A549 (cell line): ENCODE results near the gene ZNF134. TPM values are rescaled to one million over a fixed set of nuclear protein-coding genes. Genes with fewer than 3 reads are reported as not detected.

Source experiments
- ATAC-seq, 2 experiments: fragments of 200-7000 bp in 1 of 2; fragments of >200 bp in 1 of 2; cut with Nextera tagmentation in 1 of 2; cut with Tn5 transposase in 1 of 2; 3 replicates each; pipeline versions ENCODE4 v1.8.0 to v1.9.1; 2018 to 2020; ENCODE audit warnings: mild to moderate bottlenecking in 1 of 2, moderate library complexity in 1 of 2
- CTCF ChIA-PET: fragments of 300-600 bp; sonication (Branson Sonifier 250); formaldehyde crosslinking; extraction: SDS; loops from one replicate; lab custom pipeline; 2021; ENCODE audit warnings: antibody characterized with exemption, inconsistent platforms; lab: Yijun Ruan, JAX
- POLR2A ChIA-PET: fragments of 350-600 bp; formaldehyde crosslinking; extraction: SDS; loops from one replicate; lab custom pipeline; 2021; ENCODE audit warnings: antibody characterized with exemption, inconsistent platforms; lab: Yijun Ruan, JAX
- DNase-seq, 2 experiments: peaks; one replicate each; pipeline versions ENCODE4 v3.0.0 to v3.0.0-alpha.2; 2011 to 2016; ENCODE audit warnings: low read depth in 1 of 2, low spot score in 1 of 2
- FAIRE-seq: peaks from 2 replicates; lab custom pipeline; 2011; peaks lifted over from hg19 to GRCh38; lab: Jason Lieb, UNC
- H3K27ac ChIP-seq, 2 experiments: fragments of >200 bp; sonication (Bioruptor Twin); formaldehyde crosslinking; 3 replicates each; pipeline ENCODE4 v1.5.1; 2016 to 2017
- H3K4me1 ChIP-seq: fragments of >200 bp; sonication (Bioruptor Twin); formaldehyde crosslinking; 3 replicates; pipeline ENCODE4 v1.6.1; 2016
- H3K4me2 ChIP-seq: fragments of >200 bp; sonication (Bioruptor Twin); formaldehyde crosslinking; 3 replicates; pipeline ENCODE4 v1.6.1; 2016
- H3K4me3 ChIP-seq: fragments of >200 bp; sonication (Bioruptor Twin); formaldehyde crosslinking; 3 replicates; pipeline ENCODE4 v1.5.1; 2016
- H3K9me3 ChIP-seq: fragments of >200 bp; sonication (Bioruptor Twin); formaldehyde crosslinking; 3 replicates; pipeline ENCODE4 v1.6.1; 2016
- CHD4 ChIP-seq: fragments of 200-600 bp; sonication (generic); IDR thresholded peaks from 2 replicates; pipeline ENCODE4 v1.6.1; 2016; ENCODE audit warnings: antibody characterized with exemption, mild to moderate bottlenecking, borderline replicate concordance
- EP300 ChIP-seq, 2 experiments: fragments of >200 bp; sonication (Bioruptor Twin); formaldehyde crosslinking; IDR thresholded peaks; 2 replicates in 1 of 2; 3 replicates in 1 of 2; pipeline ENCODE4 v1.6.1; 2016 to 2017
- HDAC2 ChIP-seq: fragments of 200-600 bp; sonication (generic); IDR thresholded peaks from 2 replicates; pipeline ENCODE4 v1.6.1; 2016
- HOXA7 ChIP-seq: fragments of 250-450 bp; sonication (Bioruptor Pico); IDR thresholded peaks from 2 replicates; pipeline ENCODE4 v1.5.0; 2020; ENCODE audit warnings: mild to moderate bottlenecking, moderate library complexity
- HOXB13 ChIP-seq: fragments of 250-450 bp; sonication (Bioruptor Pico); IDR thresholded peaks from 2 replicates; pipeline ENCODE4 v1.5.0; 2020; ENCODE audit warnings: low read depth, mild to moderate bottlenecking, moderate library complexity
- MAFK ChIP-seq: fragments of 450-650 bp; IDR thresholded peaks from 2 replicates; pipeline ENCODE4 v1.6.1; 2014; ENCODE audit not compliant: partially characterized antibody
- RAD21 ChIP-seq, 2 experiments: fragments of >200 bp in 1 of 2; sonication (Bioruptor Twin) in 1 of 2; formaldehyde crosslinking in 1 of 2; IDR thresholded peaks in 1 of 2; conservative IDR thresholded peaks in 1 of 2; 2 replicates in 1 of 2; 3 replicates in 1 of 2; pipeline ENCODE4 v1.6.1; 2012 to 2018; ENCODE audit warnings: inconsistent platforms in 1 of 2
- RARB ChIP-seq: fragments of 250-450 bp; sonication (Bioruptor Pico); IDR thresholded peaks from 2 replicates; pipeline ENCODE4 v1.8.0; 2021; ENCODE audit warnings: mild to moderate bottlenecking, moderate library complexity
- RCOR1 ChIP-seq: fragments of 150-350 bp; IDR thresholded peaks from 2 replicates; pipeline ENCODE4 v1.6.1; 2014; ENCODE audit warnings: antibody characterized with exemption, low read length, low read depth
- TP53 ChIP-seq: fragments of 250-450 bp; sonication (Bioruptor Pico); IDR thresholded peaks from 2 replicates; pipeline ENCODE4 v1.5.0; 2021; ENCODE audit warnings: mild to moderate bottlenecking, moderate library complexity
- ZC3H11A ChIP-seq: fragments of 450-650 bp; IDR thresholded peaks from 2 replicates; pipeline ENCODE4 v1.6.1; 2014; ENCODE audit warnings: antibody characterized with exemption, mild to moderate bottlenecking
- ZSCAN20 ChIP-seq: fragments of 250-450 bp; sonication (Bioruptor Pico); IDR thresholded peaks from 2 replicates; pipeline ENCODE4 v1.8.0; 2022; ENCODE audit warnings: mild to moderate bottlenecking, moderate library complexity
- WGBS: methylation state at CpG from one replicate; pipeline ENCODE4 v1.1.6; 2017; ENCODE audit errors: missing lambda C conversion rate; 5-methylcytosine and 5-hydroxymethylcytosine counted together
- polyA plus RNA-seq, 4 experiments: library from polyadenylated mRNA; depleted of rRNA in 3 of 4; stranded (reverse); fragments of >200 nt; fragmentation: RNase III in 1 of 4; extraction: RNeasy Plus Mini Kit Qiagen cat#74134 plus additional on column Dnase treatment in 1 of 4; gene quantifications; 2 replicates in 3 of 4; 3 replicates in 1 of 4; pipeline ENCODE4 v1.2.3, GENCODE V29; 2011 to 2017
- TF ChIP-seq, protein P1 (sequence below): fragments of >200 bp; sonication (Bioruptor Twin); formaldehyde crosslinking; IDR thresholded peaks from 3 replicates; pipeline ENCODE4 v1.5.1; 2016
- TF ChIP-seq, protein P2 (sequence below): IDR thresholded peaks from 2 replicates; pipeline ENCODE4 v1.6.1; 2012

ZNF134 gene
- polyA plus RNA-seq, 2 of the 4 experiments (the other 2 are of a cell fraction), result 9.1 to 9.2 TPM

DNA sequence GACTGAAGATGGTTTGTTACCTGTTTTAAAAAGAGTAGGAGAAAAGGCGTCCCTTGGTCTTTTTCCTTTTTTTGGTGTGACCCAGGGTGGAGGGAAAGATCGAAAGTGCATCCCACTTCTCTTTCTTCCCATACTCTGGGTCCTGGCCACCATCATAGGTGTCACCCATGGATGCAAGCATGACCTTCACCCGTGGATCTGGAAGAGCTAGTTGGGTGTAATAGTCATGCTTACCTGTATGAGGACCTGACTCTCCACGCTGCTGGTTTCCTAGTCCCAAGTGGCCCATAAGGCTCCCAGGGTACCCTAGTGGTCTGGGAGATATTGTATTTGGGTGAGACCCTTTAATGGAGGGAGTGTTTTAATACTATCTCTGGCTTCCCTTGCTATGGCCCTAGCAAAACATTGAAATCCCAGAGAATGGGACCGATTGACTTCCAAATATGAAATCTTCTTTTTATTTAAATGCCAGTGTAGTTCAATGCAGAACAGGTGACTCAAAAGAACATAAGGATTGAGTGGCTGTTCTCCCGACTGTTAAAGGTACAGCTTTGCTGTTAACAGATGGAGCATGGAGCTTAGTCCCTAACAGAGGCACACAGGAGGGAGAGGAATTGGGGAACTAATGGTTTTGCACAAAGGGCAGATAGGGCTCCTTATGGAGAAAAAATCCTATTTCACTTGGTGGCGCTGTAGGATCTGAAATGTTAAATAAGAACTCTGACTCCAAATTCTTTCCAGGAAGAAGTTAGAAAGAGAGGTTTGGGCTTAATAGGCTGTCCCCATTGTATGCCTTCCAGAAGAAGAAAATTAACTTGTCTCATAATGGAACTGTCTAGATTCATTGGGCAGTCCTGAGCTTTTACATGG is 47.4 kb upstream of the ZNF134 start:
- DNase-seq, result peak in 1 of 2 experiments; percentile 60
- FAIRE-seq, result no peak
- Histone ChIP-seq H3K4me2 (no peak overlapping the region), H3K9me3 (peaks cover 98% of the 10 kb centered on the region), H3K4me1 (no peaks in the 10 kb centered on the region), H3K4me3 (no peak overlapping the region), H3K27ac (no peak overlapping the region)
- CTCF ChIA-PET, result interaction anchor here (0.9 kb wide), 1 partner anchor 41 kb away, joined by 3 read pairs; no protein-coding TSS in a partner anchor
- TF ChIP-seq ZSCAN20 (no peak), CHD4 (no peak), RCOR1 (no peak), HOXB13 (CRISPR knock-in tag) (no peak), RAD21 (conservative IDR thresholded peaks at IDR 0.05 in 1 of 2, IDR thresholded peaks at IDR 0.05 in 1 of 2) (peak in 1 of 2 experiments; percentile 20; a peak in 1 of 5 replicates)
- POLR2A ChIA-PET, result no interaction called here
- 11% methylated on average over 7 of the region's 7 CpGs for WGBS
- ATAC-seq, result no peak

DNA sequence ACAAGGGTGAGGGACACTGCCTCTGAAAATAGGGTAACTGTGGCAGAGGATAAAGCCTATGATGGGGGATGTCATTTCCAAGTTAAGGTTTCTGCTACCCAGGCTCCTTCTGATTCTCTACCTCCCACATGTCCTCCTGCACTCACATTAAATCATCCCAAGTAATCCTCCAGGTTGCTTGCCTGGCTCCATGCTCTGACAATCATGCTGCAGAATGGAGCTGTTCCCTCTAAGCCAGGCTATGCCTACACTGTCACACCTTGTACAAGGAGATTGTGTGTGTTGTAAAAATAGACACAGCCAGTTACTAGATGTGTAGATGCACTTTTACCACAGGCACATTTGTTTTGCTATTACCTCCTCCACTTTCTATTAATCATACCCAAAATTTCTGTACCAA is 43.3 kb upstream of the ZNF134 start:
- Histone ChIP-seq H3K9me3 (peaks cover 100% of the 10 kb centered on the region), H3K4me3 (no peak overlapping the region), H3K27ac (no peak overlapping the region), H3K4me2 (no peak overlapping the region), H3K4me1 (no peaks in the 10 kb centered on the region)
- POLR2A ChIA-PET, result no interaction called here
- FAIRE-seq (no peak), ATAC-seq (no peak), DNase-seq (no peak)
- CTCF ChIA-PET, result no interaction called here
- no peak for TF ChIP-seq HOXA7

DNA sequence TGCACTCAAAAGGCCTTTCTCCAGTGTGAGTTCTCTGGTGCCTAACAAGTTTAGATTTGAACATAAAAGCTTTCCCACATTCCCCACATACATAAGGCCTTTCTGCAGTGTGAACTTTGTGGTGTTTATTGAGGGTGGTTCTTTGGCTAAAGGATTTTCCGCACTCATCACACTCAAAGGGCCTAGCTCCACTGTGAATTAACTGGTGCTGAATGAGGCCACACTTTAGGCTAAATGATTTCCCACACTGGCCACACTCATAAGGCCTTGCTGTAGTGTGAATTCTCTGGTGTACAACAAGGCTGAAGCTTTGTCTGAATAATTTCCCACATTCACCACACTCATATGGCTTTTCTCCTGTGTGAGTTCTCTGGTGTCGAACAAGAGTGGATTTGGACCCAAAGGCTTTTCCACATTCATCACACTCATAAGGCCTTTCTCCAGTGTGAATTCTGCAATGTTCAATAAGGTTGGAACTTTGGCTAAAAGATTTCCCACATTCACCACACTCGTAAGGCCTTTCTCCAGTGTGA is 41.6 kb upstream of the ZNF134 start:
- ATAC-seq (no peak), FAIRE-seq (no peak), DNase-seq (no peak)
- CTCF ChIA-PET, result no interaction called here
- Histone ChIP-seq H3K27ac (no peak overlapping the region), H3K4me1 (no peaks in the 10 kb centered on the region), H3K4me2 (no peak overlapping the region), H3K4me3 (no peak overlapping the region), H3K9me3 (peaks cover 100% of the 10 kb centered on the region)
- 95% methylated on average over 3 of the region's 3 CpGs for WGBS
- TF ChIP-seq EP300 (IDR thresholded peaks at IDR 0.05) (no peak), ZC3H11A (no peak), ZSCAN20 (no peak)
- POLR2A ChIA-PET, result no interaction called here

DNA sequence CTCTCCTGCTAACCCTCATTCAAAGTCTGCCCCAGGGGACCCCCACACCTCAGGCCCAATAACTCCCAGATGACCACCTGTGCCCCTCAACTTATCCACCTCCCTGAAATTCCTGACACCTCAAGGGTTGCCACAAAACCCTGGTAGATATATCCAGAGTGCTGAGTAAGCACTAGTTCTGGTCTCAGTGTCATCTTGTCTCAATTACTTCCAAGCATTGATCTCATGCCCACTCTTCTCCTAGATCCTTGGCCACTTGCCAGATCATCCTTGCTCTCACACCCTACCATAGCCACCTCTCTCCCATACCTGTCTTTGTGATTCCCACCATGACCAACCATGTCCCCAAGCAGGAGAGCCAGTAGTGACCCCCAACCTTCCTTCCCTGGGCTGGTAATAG is 37.4 kb upstream of the ZNF134 start:
- H3K27ac ChIP-seq, result no peak overlapping the region
- DNase-seq (no peak), ATAC-seq (no peak), FAIRE-seq (no peak)
- POLR2A ChIA-PET, result no interaction called here
- no peaks in the 10 kb centered on the region for H3K4me1 ChIP-seq
- no peak overlapping the region for H3K4me3 ChIP-seq
- TF ChIP-seq, protein P1, sequence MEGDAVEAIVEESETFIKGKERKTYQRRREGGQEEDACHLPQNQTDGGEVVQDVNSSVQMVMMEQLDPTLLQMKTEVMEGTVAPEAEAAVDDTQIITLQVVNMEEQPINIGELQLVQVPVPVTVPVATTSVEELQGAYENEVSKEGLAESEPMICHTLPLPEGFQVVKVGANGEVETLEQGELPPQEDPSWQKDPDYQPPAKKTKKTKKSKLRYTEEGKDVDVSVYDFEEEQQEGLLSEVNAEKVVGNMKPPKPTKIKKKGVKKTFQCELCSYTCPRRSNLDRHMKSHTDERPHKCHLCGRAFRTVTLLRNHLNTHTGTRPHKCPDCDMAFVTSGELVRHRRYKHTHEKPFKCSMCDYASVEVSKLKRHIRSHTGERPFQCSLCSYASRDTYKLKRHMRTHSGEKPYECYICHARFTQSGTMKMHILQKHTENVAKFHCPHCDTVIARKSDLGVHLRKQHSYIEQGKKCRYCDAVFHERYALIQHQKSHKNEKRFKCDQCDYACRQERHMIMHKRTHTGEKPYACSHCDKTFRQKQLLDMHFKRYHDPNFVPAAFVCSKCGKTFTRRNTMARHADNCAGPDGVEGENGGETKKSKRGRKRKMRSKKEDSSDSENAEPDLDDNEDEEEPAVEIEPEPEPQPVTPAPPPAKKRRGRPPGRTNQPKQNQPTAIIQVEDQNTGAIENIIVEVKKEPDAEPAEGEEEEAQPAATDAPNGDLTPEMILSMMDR, result no peak
- TF ChIP-seq, protein P2, sequence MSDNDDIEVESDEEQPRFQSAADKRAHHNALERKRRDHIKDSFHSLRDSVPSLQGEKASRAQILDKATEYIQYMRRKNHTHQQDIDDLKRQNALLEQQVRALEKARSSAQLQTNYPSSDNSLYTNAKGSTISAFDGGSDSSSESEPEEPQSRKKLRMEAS, result no peak
- TF ChIP-seq TP53 (CRISPR knock-in tag) (no peak), MAFK (peak; percentile 85), HDAC2 (no peak), RARB (CRISPR knock-in tag) (no peak)
- H3K4me2 ChIP-seq, result no peak overlapping the region
- CTCF ChIA-PET, result no interaction called here
- H3K9me3 ChIP-seq, result peaks cover 96% of the 10 kb centered on the region
